SJSA1 (cell line): ENCODE measurements around the gene COPB1. TPM values are rescaled to one million over a fixed set of nuclear protein-coding genes. Genes with fewer than 3 reads are reported as not detected.
"Not testable (repeated sequence)": the region's sequence is repeated elsewhere in the genome, so short reads cannot be mapped to it uniquely, and the experiment has no call there.

Experiments used
- DNase-seq, 2 experiments: peaks; one replicate each; pipeline ENCODE4 v3.0.0-alpha.2; 2015 to 2020; ENCODE audit warnings: low spot score in 2 of 2, low read depth in 1 of 2
- H3K27ac ChIP-seq: fragments of 250-450 bp; sonication (Bioruptor Pico); 2 replicates; pipeline ENCODE4 v1.5.1; 2020; ENCODE audit warnings: mild to moderate bottlenecking, moderate library complexity
- H3K27me3 ChIP-seq: fragments of 250-450 bp; sonication (Bioruptor Pico); replicated peaks from 2 replicates; pipeline ENCODE4 v1.5.1; 2020; ENCODE audit warnings: mild to moderate bottlenecking, moderate library complexity
- H3K36me3 ChIP-seq: fragments of 250-450 bp; sonication (Bioruptor Pico); 2 replicates; pipeline ENCODE4 v1.5.1; 2020; ENCODE audit warnings: mild to moderate bottlenecking
- H3K4me1 ChIP-seq: fragments of 250-450 bp; sonication (Bioruptor Pico); replicated peaks from 2 replicates; pipeline ENCODE4 v1.6.1; 2021; ENCODE audit warnings: mild to moderate bottlenecking
- H3K4me3 ChIP-seq: fragments of 250-450 bp; sonication (Bioruptor Pico); 2 replicates; pipeline ENCODE4 v1.5.1; 2020; ENCODE audit warnings: mild to moderate bottlenecking
- H3K9me3 ChIP-seq: fragments of 250-450 bp; sonication (Bioruptor Pico); replicated peaks from 2 replicates; pipeline ENCODE4 v1.5.1; 2020; ENCODE audit warnings: mild to moderate bottlenecking
- total RNA-seq: library from RNA; depleted of rRNA; stranded (reverse); fragments of >200 nt; shearing (Covaris generic); gene quantifications from 2 replicates; pipeline ENCODE4 v1.2.3, GENCODE V29; 2014; rRNA removed

Gene COPB1, protein sequence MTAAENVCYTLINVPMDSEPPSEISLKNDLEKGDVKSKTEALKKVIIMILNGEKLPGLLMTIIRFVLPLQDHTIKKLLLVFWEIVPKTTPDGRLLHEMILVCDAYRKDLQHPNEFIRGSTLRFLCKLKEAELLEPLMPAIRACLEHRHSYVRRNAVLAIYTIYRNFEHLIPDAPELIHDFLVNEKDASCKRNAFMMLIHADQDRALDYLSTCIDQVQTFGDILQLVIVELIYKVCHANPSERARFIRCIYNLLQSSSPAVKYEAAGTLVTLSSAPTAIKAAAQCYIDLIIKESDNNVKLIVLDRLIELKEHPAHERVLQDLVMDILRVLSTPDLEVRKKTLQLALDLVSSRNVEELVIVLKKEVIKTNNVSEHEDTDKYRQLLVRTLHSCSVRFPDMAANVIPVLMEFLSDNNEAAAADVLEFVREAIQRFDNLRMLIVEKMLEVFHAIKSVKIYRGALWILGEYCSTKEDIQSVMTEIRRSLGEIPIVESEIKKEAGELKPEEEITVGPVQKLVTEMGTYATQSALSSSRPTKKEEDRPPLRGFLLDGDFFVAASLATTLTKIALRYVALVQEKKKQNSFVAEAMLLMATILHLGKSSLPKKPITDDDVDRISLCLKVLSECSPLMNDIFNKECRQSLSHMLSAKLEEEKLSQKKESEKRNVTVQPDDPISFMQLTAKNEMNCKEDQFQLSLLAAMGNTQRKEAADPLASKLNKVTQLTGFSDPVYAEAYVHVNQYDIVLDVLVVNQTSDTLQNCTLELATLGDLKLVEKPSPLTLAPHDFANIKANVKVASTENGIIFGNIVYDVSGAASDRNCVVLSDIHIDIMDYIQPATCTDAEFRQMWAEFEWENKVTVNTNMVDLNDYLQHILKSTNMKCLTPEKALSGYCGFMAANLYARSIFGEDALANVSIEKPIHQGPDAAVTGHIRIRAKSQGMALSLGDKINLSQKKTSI
- 324 and 423 TPM in 2 replicates for total RNA-seq

DNA sequence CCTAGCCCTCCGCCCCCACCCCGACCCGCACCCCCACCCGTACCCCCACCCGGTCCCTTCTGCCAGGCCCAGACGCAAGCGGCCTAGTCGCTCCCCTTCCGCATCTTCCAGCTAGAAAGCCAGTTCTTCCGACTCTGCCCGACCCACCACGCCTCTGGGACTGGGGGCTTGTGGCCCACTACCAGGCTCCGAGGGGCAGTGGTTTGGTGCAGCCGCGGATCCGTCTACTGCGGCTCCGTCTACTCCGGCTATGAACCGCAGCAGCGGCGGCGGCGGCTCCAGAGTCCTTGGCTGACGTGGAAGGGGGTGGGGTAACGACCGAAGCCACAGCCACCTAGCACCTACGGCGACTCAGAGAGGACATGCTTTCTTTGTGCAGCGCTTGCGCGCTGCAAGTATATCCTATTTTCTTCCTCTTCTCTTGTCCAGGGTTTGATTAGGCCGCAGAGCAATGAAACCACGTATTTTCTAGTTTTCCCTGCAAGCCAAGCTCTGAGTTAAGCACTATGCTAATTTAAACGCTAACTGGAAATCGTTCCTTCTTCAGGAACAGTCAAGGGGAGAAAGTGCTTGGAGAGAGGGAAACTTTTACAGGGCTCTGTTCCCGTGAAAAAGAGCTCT lies at the start of gene COPB1:
Gene COPB1, minus strand, starts transcription at position 252 of the 621 bp plus-strand sequence. CDS start 883 bp downstream, outside the sequence.
- Histone ChIP-seq H3K4me1 (no peaks in the 10 kb centered on the region), H3K27me3 (no peaks in the 10 kb centered on the region), H3K4me3 (peak within 1 kb of the TSS; percentile 55), H3K27ac (peak within 1 kb of the TSS; percentile 42), H3K36me3 (peaks cover 58% of the 10 kb centered on the region), H3K9me3 (no peaks in the 10 kb centered on the region)
- peak; percentile 94 to 97 for DNase-seq

DNA sequence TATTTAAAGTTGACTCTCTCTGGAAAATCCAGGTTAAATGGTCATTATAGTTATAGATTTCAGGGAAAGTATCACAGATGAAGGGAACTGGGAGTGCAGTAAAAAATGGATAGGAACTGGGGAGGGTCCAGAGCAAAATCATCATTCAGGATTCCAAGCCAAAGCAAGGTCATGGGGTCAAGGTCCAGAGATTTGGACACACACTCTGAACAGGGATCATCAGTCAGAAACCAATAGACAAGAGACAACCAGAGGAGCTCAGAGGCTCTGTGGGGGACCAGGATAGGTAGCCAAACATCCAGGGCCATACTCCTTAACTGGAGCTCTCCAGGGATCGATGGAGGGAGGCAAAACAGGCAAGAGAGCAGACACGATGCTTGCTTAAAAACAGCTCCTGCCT lies 47.8 kb upstream of the COPB1 start:
- Histone ChIP-seq H3K4me1 (no peaks in the 10 kb centered on the region), H3K27me3 (peaks cover 25% of the 10 kb centered on the region), H3K27ac (no peak overlapping the region)

DNA sequence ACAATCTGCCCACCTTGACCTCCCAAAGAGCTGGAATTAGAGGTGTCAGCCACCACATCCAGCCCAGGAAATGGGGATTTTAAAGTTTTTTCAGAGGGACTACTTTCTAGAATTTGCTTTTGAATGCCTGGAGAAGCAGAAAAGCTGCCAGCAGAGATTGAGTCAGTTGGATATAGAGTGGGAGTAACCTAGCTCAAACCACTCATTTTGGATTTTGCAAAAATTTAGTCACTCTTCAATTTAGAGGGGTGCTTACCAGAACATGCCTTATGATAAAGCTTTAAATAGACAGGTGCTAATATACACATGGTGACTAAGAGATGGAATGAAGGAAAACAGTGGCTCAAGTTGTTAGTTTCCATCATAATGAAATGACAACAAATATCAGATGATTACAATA lies 47.1 kb upstream of the COPB1 start:
- H3K4me1 ChIP-seq, result no peaks in the 10 kb centered on the region
- no peak for DNase-seq
- no peak overlapping the region for H3K4me3 ChIP-seq
- no peaks in the 10 kb centered on the region for H3K9me3 ChIP-seq
- H3K27me3 ChIP-seq, result peaks cover 27% of the 10 kb centered on the region
- H3K36me3 ChIP-seq, result no peaks in the 10 kb centered on the region
- H3K27ac ChIP-seq, result no peak overlapping the region

More for the DNA sequence above, 47.8 kb upstream of the COPB1 start:
- Histone ChIP-seq H3K9me3 (no peaks in the 10 kb centered on the region), H3K36me3 (no peaks in the 10 kb centered on the region), H3K4me3 (no peak overlapping the region)
- no peak for DNase-seq

DNA sequence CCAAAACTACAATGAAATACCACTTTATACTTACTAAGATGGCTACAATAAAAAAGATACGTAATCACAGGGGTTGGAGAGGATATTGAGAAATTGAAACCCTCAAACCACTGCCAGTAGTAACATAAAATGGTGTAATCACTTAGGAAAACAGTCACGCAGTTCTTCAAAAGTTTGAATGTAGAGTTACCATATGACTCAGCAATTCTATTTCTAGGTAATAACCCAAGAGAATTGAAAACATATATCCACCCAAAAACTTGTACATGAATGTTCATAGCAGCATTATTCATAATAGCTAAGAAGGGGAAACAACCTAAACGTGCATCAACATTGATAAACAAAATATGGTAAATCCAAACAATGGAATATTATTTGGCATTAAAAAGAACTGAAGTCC lies 45.0 kb upstream of the COPB1 start:
- Histone ChIP-seq H3K4me3 (no peak overlapping the region), H3K4me1 (no peaks in the 10 kb centered on the region), H3K36me3 (no peaks in the 10 kb centered on the region), H3K27ac (no peak overlapping the region), H3K9me3 (no peaks in the 10 kb centered on the region), H3K27me3 (peaks cover 11% of the 10 kb centered on the region; the same call in 1 of the 2 replicates)
- DNase-seq, result no peak

DNA sequence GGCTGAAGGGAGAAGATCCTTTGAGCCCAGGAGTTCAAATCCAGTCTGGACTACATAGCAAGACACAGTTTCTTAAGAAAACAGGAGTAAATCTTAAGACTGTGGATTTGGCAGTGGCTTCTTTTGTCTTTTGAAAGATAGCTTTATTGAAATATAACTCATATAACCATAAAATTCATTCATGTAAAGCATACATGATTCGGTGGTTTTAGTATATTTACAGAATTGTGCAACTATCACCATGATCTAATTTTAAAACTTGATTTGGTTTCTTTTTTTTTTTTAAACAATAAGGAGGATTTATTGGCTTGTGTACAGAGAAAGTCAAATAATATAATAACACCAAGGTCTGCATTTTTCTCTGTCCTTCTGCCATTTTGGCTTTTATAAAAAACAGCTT lies 43.6 kb upstream of the COPB1 start:
- Histone ChIP-seq H3K27me3 (peaks cover 8% of the 10 kb centered on the region; the same call in 1 of the 2 replicates), H3K9me3 (no peaks in the 10 kb centered on the region), H3K36me3 (no peaks in the 10 kb centered on the region), H3K4me1 (no peaks in the 10 kb centered on the region), H3K27ac (no peak overlapping the region), H3K4me3 (no peak overlapping the region)
- no peak for DNase-seq

DNA sequence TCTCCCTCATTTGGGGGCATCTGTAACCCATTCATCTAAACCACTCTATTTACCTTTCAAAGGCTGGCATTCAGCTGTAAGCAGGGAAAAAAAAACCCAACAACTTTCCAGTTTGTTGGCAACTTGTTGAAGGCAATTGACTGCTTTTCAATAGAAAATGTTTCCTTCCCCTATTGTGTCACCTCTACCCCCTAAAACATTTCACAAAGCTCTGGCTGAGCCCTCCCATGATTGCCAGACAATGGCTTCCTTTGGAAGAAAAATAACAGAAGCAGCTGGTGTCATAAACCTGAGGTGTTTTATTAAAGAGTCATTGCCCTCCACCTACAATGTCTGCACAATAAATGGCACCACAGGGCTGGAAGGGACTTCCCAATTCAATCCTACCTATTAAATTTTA lies 42.7 kb upstream of the COPB1 start:
- H3K4me3 ChIP-seq, result no peak overlapping the region
- H3K36me3 ChIP-seq, result no peaks in the 10 kb centered on the region
- no peaks in the 10 kb centered on the region for H3K9me3 ChIP-seq

DNA sequence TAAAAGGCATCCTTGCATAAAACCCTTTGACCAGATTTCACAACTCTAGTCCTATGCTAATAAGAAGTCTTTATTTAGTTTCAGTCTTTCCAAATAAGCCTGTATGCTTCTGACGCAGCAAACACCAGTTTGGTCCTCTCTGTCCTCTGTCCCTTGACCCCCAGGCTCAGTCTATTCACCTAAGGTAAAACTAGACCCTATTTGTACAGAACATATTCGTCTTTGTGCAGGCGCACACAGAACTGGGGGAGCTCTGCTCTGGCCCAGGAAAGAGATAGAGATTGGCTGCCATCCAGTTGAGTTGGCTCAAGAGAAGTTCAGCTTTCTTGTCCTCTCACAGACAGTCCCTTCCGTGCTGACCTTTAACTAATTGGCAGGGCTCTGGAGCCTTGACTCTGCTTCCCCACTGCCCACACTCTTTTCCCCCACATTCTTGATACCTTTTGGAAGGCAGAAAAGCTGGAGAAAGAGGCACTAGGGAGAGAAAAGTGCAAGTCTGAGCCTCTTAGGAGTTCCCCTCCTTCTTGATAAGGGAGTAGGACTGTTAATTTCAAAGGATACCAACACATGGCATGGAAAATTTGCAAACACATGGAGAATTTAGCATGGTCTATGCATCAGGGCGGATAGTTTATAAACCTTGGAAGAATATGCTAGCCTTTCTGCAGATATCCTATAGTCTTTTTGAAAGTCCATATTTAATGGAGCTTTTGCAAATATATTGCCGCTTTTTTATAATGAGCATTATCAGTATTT lies 41.8 kb upstream of the COPB1 start:
- no peaks in the 10 kb centered on the region for H3K36me3 ChIP-seq
- H3K27ac ChIP-seq, result no peak overlapping the region
- H3K4me3 ChIP-seq, result no peak overlapping the region
- DNase-seq, result no peak
- H3K27me3 ChIP-seq, result peaks cover 8% of the 10 kb centered on the region; the same call in 1 of the 2 replicates
- H3K9me3 ChIP-seq, result no peaks in the 10 kb centered on the region
- H3K4me1 ChIP-seq, result no peaks in the 10 kb centered on the region

More for the DNA sequence above, 42.7 kb upstream of the COPB1 start:
- H3K4me1 ChIP-seq, result no peaks in the 10 kb centered on the region
- no peak overlapping the region for H3K27ac ChIP-seq
- H3K27me3 ChIP-seq, result peaks cover 8% of the 10 kb centered on the region; the same call in 1 of the 2 replicates
- DNase-seq, result no peak

DNA sequence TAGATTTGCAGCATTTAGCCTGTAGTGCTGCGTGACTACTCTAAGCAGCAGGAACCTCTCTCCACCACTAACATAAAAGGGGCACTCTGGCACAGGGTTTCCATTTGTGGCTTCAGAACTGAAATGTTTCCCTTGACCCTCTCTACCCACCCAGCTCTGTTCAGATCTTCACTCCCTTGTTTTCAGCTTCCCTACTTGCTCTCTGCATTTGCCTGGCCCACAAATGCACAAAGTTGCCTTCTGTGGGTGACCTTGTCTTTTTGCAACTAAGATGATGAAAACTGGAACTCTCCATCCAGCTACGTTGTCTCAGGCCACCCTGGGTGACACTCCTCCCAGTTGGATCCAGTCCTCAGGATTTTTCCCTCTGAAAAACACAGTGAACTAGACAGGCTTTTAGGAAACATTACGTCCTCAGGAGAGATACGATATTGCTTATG lies 40.4 kb upstream of the COPB1 start:
- H3K27ac ChIP-seq, result no peak overlapping the region
- no peaks in the 10 kb centered on the region for H3K9me3 ChIP-seq
- H3K4me3 ChIP-seq, result no peak overlapping the region
- no peak for DNase-seq
- no peaks in the 10 kb centered on the region for H3K36me3 ChIP-seq
- peaks cover 8% of the 10 kb centered on the region; the same call in 1 of the 2 replicates for H3K27me3 ChIP-seq
- H3K4me1 ChIP-seq, result no peaks in the 10 kb centered on the region

DNA sequence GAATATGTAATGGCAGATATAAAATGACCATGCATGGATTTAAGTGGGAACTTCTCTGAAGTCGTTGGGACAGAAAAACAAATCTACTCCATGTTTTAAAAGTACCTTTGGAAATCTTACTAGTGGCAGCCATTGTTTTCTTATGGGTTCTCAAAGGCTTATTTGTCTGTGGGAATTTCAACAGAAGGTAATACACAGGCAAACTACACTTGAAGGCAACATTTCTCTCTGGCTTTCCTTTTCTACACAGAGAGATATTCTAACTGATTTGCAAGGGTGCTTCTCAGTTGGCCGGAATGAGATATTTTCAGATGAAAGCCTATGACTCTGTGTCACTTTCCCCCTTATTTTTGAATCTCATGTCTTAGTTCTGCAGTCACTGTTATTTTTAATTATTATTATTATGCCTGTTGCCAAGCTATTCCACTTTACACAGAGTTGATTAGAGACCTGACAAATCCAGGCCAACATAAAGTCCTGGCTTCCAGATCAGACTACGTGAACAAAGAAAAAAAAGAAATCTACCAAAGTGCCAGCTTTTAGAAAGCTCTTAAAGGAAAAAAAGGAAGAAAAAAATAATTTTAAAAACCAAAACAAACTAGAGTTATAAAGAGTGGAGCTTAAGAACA lies 39.4 kb upstream of the COPB1 start:
- Histone ChIP-seq H3K36me3 (no peaks in the 10 kb centered on the region), H3K4me3 (no peak overlapping the region), H3K27me3 (peaks cover 8% of the 10 kb centered on the region; the same call in 1 of the 2 replicates), H3K9me3 (no peaks in the 10 kb centered on the region), H3K4me1 (no peaks in the 10 kb centered on the region), H3K27ac (no peak overlapping the region)
- no peak for DNase-seq

DNA sequence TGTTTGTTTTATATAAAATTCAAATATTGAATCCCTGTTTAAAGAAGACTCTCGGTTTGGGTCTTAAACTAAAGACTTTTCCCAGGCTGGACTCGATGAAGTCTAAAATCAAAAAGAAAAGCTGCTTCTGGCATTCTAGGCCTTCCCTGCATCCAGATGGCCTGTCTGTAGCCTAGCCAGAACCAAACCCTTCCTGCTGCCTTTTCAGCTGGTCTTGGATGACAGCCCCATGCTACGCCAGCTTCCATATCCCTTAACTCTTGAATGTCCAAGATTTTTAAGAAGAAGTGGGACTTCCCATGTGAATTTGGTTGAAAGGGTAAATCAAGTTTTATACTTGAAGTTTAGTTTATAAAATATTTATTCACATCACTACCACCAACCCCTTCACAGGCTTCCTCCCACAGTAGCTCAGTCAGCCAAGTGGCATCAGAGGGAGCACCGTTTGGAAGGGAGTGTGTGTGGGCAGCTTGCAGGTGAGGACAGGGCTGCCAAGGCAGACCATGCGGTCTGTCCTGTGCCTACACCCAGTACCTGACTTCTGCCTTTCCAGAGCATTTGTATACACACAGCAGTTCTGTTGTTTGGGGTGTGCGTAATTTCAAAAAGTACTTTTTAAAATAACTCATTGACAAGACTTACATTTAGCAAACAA lies 38.8 kb upstream of the COPB1 start:
- no peak overlapping the region for H3K4me3 ChIP-seq
- no peaks in the 10 kb centered on the region for H3K36me3 ChIP-seq
- H3K9me3 ChIP-seq, result no peaks in the 10 kb centered on the region
- DNase-seq, result no peak
- no peaks in the 10 kb centered on the region for H3K4me1 ChIP-seq
- no peak overlapping the region for H3K27ac ChIP-seq
- H3K27me3 ChIP-seq, result peaks cover 4% of the 10 kb centered on the region; the same call in 1 of the 2 replicates

DNA sequence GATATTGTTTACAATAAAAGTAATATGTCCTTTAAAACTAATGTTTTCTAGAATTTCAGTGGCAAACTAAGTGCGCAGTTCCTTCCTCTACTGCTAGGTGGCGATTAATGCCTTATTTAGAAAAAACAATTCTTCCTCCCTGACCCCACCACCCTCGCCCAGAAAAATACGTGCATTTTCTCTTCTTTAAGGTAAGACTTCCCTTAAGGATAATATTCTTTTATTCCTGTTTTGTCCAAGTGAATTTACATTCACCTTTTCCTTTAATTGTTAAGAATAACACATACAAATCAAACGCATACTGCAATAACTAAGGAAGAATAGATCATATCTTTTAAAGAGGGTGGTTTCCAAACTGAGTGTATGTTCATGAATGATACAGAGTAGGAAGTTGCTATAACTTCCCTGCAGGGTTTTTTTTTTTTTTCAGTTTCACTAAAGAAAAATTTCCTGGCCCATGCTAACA lies 37.6 kb upstream of the COPB1 start:
- Histone ChIP-seq H3K9me3 (no peaks in the 10 kb centered on the region), H3K4me1 (no peaks in the 10 kb centered on the region), H3K36me3 (no peaks in the 10 kb centered on the region), H3K4me3 (no peak overlapping the region), H3K27ac (no peak overlapping the region), H3K27me3 (peaks cover 1% of the 10 kb centered on the region; the same call in 1 of the 2 replicates)
- DNase-seq, result peak in 1 of 2 experiments; percentile 39

DNA sequence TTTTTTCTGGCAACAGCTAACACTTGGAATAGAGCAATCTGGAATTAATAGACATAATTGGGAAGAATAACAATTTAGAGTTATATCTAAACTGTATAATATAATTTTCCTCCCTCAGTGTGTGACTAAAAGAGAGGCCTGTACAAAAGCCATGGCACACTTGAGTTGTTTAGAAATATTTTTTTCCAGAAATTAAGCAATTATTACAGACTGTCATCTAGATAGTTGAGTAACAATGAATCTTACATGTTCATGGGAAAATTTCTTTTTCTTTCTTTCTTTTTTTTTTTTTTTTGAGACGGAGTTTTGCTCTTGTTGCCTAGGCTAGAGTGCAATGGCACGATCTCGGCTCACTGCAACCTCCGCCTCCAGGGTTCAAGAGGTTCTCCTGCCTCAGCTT lies 35.6 kb upstream of the COPB1 start:
- not testable (repeated sequence) for H3K4me1 ChIP-seq, H3K27me3 ChIP-seq, H3K9me3 ChIP-seq, H3K4me3 ChIP-seq, H3K27ac ChIP-seq, DNase-seq, H3K36me3 ChIP-seq
